Astrocyte of the cerebellum (primary cell): ENCODE results near the gene INTS1.

Experiments used
- DNase-seq: peaks from one replicate; pipeline ENCODE4 v3.0.0-alpha.2; 2011; ENCODE audit warnings: low read depth
- H3K4me3 ChIP-seq: 2 replicates; pipeline ENCODE4 v1.5.1; 2011; ENCODE audit warnings: mild to moderate bottlenecking, low read depth, low read length, moderate library complexity
- CTCF ChIP-seq: IDR thresholded peaks from 2 replicates; pipeline ENCODE4 v1.5.1; 2012; ENCODE audit warnings: low read length, low read depth, moderate library complexity, mild to moderate bottlenecking; ENCODE audit errors: missing control alignments
- in situ Hi-C: cut with HindIII; loops from 2 replicates; pipeline ENCODE4 v1.10.0; 2017; ENCODE audit warnings: low sequenced_read_pairs

INTS1 gene

DNA sequence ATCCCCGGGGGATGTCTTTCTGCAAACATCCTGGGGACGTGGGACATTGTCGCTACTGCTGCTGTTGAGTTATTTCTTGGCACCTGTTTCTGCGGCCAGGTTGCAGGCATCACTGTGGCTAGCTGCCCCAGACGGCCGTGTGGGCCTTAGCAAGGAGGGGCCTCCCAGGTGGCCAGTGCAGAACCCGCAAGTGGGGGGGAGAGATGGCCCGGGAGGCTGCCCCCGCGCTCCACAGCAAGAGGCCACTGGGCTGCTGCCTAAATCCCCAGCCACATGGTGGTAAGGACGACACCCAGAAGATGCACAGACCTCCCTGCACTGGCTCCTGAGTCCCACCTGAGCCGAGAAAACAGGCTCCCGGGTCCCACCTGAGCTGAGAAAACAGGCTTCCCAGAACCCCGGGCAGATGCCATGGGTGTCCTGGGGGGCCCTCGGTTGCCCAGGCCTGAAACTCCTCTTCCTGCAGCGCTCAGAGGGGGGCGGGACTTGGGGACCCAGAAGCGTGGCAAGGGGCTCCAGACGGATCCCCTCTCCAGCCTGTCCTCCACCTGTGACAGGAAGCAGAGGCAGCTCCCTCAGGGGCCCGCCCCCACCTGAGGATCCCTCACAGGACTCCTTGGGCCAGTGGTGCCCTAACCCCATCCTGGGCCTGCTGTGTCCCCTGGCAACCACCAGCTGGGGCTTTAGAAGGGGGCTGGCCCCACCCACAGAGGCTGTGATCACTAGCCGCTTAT is 25.4 kb upstream of the INTS1 start:
- TF ChIP-seq CTCF: no peak
- H3K4me3 ChIP-seq: no peak overlapping the region
- in situ Hi-C loops: no loop called here
- DNase-seq: no peak

GRCh38 chr7:1526271-1526754 is 22.1 kb upstream of the INTS1 start:
- H3K4me3 ChIP-seq: no peak overlapping the region
- no peak for TF ChIP-seq CTCF
- in situ Hi-C loops: no loop called here
- no peak for DNase-seq

DNA sequence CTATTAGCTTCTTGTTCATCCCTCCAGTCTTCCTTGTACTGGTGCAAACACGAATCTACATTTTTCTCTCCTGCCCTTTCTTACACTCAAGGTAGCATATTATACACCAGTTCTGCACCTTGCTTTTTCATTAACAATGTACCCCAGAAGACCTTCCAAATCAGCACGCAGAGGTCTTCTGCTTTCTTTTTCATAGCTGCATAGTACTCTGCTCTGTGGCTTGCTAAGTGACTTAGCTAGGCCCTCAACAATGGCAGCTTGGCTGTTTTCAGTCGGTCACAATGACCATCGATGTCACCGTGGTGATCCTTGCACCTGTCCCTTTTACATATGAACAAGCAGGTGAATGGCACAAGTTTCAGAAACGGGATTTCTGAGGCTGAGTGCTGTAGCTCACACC is 21.2 kb upstream of the INTS1 start:
- in situ Hi-C loops: no loop called here

GRCh38 chr7:1523844-1524243 is 19.7 kb upstream of the INTS1 start:
- no peak for DNase-seq
- in situ Hi-C loops: no loop called here
- no peak overlapping the region for H3K4me3 ChIP-seq
- no peak for TF ChIP-seq CTCF

More for the DNA sequence above, 21.2 kb upstream of the INTS1 start:
- TF ChIP-seq CTCF: no peak
- no peak overlapping the region for H3K4me3 ChIP-seq
- DNase-seq: no peak

DNA sequence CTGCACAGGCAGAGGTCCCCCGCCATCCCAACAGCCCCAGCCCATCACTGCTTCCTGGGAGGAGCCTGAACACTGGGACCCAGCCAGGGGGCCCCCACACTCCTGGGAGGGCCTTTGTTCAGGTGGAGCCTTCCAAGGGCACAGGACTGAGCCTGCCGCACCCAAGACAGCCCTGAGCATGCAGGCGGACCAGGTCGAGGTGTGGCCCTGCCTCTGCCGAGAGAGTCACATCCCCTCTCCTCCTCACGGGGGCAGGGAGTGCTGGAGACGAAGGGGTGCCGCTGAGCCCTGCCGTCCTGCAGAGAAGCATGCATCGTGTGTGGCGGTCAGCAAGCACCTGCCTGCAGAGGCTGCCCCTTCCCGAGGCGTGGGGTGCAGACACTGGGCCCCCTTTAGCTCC is 19.0 kb upstream of the INTS1 start:
- in situ Hi-C loops: no loop called here

DNA sequence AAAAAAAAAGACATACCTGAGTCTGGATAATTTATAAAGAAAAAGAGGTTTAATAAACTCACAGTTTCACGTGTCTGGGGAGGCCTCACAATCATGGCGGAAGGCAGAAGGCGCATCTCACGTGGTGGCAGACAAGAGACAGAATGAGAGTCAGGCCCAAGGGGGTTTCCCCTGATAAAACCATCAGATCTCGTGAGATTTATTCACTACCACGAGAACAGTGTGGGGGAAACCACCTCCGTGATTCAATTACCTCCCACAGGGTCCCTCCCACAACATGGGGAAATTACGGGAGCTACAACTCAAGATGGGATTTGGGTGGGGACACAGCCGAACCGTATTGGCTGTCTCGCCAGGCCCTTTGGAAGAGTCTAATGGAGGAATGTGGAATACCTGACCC is 17.3 kb upstream of the INTS1 start:
- no peak overlapping the region for H3K4me3 ChIP-seq
- DNase-seq: no peak
- in situ Hi-C loops: no loop called here
- TF ChIP-seq CTCF: no peak

More for the DNA sequence above, 19.0 kb upstream of the INTS1 start:
- DNase-seq: no peak
- TF ChIP-seq CTCF: no peak
- H3K4me3 ChIP-seq: no peak overlapping the region
